ENCODE data around the gene SPRY1. TPM values are rescaled to one million over a fixed set of nuclear protein-coding genes. Genes with fewer than 3 reads are reported as not detected.

The SPRY1 gene
- total and polyA plus RNA-seq, 2 donors from 2014 or later, result 18.3 to 134 TPM

- FAIRE-seq, result no peak
Observed at GRCh38 chr4:123427951-123428350, 31.4 kb downstream of the SPRY1 start.

GRCh38 chr4:123430031-123430430 lies 33.4 kb downstream of the SPRY1 start:
- no peak for FAIRE-seq
- Histone ChIP-seq H3K27me3 (ENCODE audit: control insufficient read depth, insufficient read depth, low read length) (no peaks in the 10 kb centered on the region), H3K4me1 (ENCODE audit: control insufficient read depth in 2 of 3, insufficient read depth in 2 of 3, low read depth in 1 of 3, low read length in 3 of 3) (no peaks in the 10 kb centered on the region), H3K27ac (ENCODE audit: low read depth in 2 of 2, low read length in 2 of 2) (no peak overlapping the region), H3K9me3 (ENCODE audit: control insufficient read depth in 2 of 3, insufficient read depth in 1 of 3, low read length in 3 of 3) (no peaks in the 10 kb centered on the region), H3K4me3 (ENCODE audit: low read length in 3 of 3) (no peak overlapping the region), H3K9ac (ENCODE audit: low read length in 3 of 3) (no peak overlapping the region), H3K36me3 (ENCODE audit: control insufficient read depth in 2 of 3, insufficient read depth in 3 of 3, low read length in 3 of 3) (no peaks in the 10 kb centered on the region)
- TF ChIP-seq CTCF (IDR thresholded peaks at IDR 0.05; ENCODE audit: borderline replicate concordance, extremely low read depth, insufficient read depth), result no peak
- intact Hi-C loops (cut with DNase I), result no loop called here
- DNase-seq, result no peak

More at GRCh38 chr4:123427951-123428350, 31.4 kb downstream of the SPRY1 start:
- no peaks in the 10 kb centered on the region for H3K9me3 ChIP-seq (ENCODE audit: control insufficient read depth in 2 of 3, insufficient read depth in 1 of 3, low read length in 3 of 3)
- no peak overlapping the region for H3K9ac ChIP-seq (ENCODE audit: low read length in 3 of 3)
- intact Hi-C loops (cut with DNase I), result no loop called here
- H3K4me1 ChIP-seq (ENCODE audit: control insufficient read depth in 2 of 3, insufficient read depth in 2 of 3, low read depth in 1 of 3, low read length in 3 of 3), result no peaks in the 10 kb centered on the region
- DNase-seq, result no peak
- no peak overlapping the region for H3K4me3 ChIP-seq (ENCODE audit: low read length in 3 of 3)
- no peaks in the 10 kb centered on the region for H3K36me3 ChIP-seq (ENCODE audit: control insufficient read depth in 2 of 3, insufficient read depth in 3 of 3, low read length in 3 of 3)
- no peak for TF ChIP-seq CTCF (IDR thresholded peaks at IDR 0.05; ENCODE audit: borderline replicate concordance, extremely low read depth, insufficient read depth)
- H3K27ac ChIP-seq (ENCODE audit: low read depth in 2 of 2, low read length in 2 of 2), result no peak overlapping the region
- H3K27me3 ChIP-seq (ENCODE audit: control insufficient read depth, insufficient read depth, low read length), result no peaks in the 10 kb centered on the region

DNA sequence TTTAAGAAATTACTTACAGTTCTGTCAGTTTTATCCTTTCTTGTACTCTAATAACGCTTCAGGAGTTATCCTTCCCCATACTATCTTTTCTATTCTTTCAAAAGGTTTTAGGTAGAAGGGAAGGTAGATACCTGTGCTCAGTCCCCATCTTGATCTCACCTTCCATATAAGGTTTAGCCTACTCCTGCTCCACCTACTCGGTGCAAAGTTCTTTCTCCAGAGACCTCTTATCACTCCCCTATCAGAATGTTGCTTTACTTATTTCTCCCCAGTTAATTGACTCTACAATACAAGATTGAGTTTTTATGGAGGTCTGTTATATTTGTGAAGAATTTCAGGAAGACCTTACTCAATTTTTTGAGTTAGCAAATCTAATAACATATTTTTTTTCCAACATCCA lies 33.9 kb downstream of the SPRY1 start:
- no peak for DNase-seq
- no peak for FAIRE-seq

More for the DNA sequence above, 33.9 kb downstream of the SPRY1 start:
- intact Hi-C loops (cut with DNase I), result no loop called here
- no peak for TF ChIP-seq CTCF (IDR thresholded peaks at IDR 0.05; ENCODE audit: borderline replicate concordance, extremely low read depth, insufficient read depth)
- Histone ChIP-seq H3K4me1 (ENCODE audit: control insufficient read depth in 2 of 3, insufficient read depth in 2 of 3, low read depth in 1 of 3, low read length in 3 of 3) (no peaks in the 10 kb centered on the region), H3K27me3 (ENCODE audit: control insufficient read depth, insufficient read depth, low read length) (no peaks in the 10 kb centered on the region), H3K9me3 (ENCODE audit: control insufficient read depth in 2 of 3, insufficient read depth in 1 of 3, low read length in 3 of 3) (no peaks in the 10 kb centered on the region), H3K27ac (ENCODE audit: low read depth in 2 of 2, low read length in 2 of 2) (no peak overlapping the region), H3K4me3 (ENCODE audit: low read length in 3 of 3) (no peak overlapping the region), H3K9ac (ENCODE audit: low read length in 3 of 3) (no peak overlapping the region), H3K36me3 (ENCODE audit: control insufficient read depth in 2 of 3, insufficient read depth in 3 of 3, low read length in 3 of 3) (no peaks in the 10 kb centered on the region)
